Stimulated activated memory B cell treated with anti-CD40 and anti-IgM and Interleukin-4, amounts not matched to agents 10 μg/mL and 1 μg/mL and 100 μg/mL, for 72 hours (primary cell): Measurements from ENCODE around the gene TFF1.
"Not testable (repeated sequence)": the region's sequence is repeated elsewhere in the genome, so short reads cannot be mapped to it uniquely, and the experiment has no call there.

ENCODE experiments used
- ATAC-seq: fragments of 150-1000 bp; cut with Tn5 transposase; 2 replicates; pipeline ENCODE4 v1.10.0; 2021
- H3K27ac Mint-ChIP-seq: one replicate; pipeline ENCODE4 v1.8.0; 2022; ENCODE audit warnings: mild to moderate bottlenecking, mixed read lengths
- H3K27me3 Mint-ChIP-seq: one replicate; pipeline ENCODE4 v1.8.0; 2022; ENCODE audit warnings: mixed read lengths
- H3K36me3 Mint-ChIP-seq: one replicate; pipeline ENCODE4 v1.8.0; 2022; ENCODE audit warnings: mixed read lengths
- H3K4me1 Mint-ChIP-seq: one replicate; pipeline ENCODE4 v1.8.0; 2022; ENCODE audit warnings: mixed read lengths
- H3K4me3 Mint-ChIP-seq: one replicate; pipeline ENCODE4 v1.8.0; 2022; ENCODE audit warnings: mild to moderate bottlenecking, moderate library complexity, mixed read lengths
- H3K9me3 Mint-ChIP-seq: one replicate; pipeline ENCODE4 v1.8.0; 2022; ENCODE audit warnings: mixed read lengths

Gene TFF1

DNA sequence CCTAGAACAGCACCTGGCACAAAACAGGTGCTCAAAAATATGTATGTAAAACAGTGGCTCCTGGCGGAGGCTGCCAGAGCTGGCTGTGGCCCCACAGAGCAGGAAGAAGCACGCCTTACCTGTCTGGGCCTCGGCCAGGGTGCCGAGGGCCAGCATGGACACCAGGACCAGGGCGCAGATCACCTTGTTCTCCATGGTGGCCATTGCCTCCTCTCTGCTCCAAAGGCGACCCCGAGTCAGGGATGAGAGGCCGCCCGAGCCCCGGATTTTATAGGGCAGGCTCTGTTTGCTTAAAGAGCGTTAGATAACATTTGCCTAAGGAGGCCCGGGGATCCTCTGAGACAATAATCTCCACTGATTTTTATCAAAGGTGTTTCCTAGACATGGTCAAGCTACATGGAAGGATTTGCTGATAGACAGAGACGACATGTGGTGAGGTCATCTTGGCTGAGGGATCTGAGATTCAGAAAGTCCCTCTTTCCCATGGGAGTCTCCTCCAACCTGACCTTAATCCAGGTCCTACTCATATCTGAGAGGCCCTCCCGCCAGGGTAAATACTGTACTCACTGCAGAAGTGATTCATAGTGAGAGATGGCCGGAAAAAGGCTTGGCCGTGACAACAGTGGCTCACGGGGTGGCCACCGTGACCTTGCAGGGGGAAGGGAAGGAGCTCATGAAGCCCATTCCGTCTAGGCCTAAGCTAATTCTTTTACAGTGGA, at the start of gene TFF1:
Gene TFF1, minus strand, starts transcription at position 244 of the 719 bp plus-strand sequence. Its CDS starts 40 bp downstream, at position 204.
- peaks cover 9% of the 10 kb centered on the region for H3K4me1 Mint-ChIP-seq
- H3K9me3 Mint-ChIP-seq, result no peaks in the 10 kb centered on the region
- H3K4me3 Mint-ChIP-seq, result no peak within 1 kb of the TSS
- no peaks in the 10 kb centered on the region for H3K36me3 Mint-ChIP-seq
- no peak within 1 kb of the TSS for H3K27ac Mint-ChIP-seq
- peaks cover 66% of the 10 kb centered on the region for H3K27me3 Mint-ChIP-seq
- ATAC-seq, result no peak

DNA sequence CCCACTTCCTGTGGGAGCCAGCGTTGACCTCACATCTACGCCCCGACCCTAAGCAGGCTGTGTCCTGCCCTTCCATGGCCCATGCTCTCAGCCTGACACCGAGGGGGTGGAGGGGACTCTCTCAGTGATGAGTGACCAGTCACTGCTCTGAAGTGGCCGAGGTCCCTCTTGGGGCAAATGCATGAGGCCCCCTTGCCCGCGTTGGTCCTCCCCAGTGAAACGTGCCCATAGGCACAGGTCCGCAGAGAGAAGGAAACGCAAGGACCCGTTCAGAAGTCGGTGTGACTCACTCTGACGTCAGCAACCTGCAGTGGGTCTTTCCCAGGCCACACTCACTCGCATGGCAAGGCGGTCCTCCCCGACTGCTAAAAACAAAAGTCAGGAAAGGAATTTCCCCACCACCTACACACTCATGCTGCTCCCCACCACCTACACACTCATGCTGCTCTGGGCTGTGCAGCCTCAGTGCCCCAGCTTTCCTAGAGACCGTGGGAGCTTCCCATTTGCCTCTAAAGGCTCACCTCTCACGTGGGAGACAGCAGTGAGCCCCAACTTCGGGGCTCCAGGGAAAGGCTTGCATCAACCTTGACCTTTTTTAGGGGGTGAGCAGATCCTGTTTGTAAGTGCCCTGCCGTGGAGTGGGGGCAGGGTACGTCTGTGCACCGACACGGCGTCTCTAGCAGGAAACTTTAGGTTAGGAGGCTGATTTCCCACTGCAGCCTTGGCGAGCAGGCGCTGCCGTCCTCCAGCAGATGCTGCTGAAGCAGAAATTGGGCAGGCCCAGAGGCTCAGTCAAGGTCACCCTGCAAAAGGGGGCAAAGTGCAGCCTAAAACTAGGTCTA, 48.8 kb upstream of the TFF1 start:
- peak overlapping the region; percentile 55 for H3K4me3 Mint-ChIP-seq
- peak overlapping the region; percentile 94 for H3K27ac Mint-ChIP-seq
- H3K4me1 Mint-ChIP-seq, result peaks cover 43% of the 10 kb centered on the region
- no peaks in the 10 kb centered on the region for H3K9me3 Mint-ChIP-seq
- H3K36me3 Mint-ChIP-seq, result no peaks in the 10 kb centered on the region
- no peaks in the 10 kb centered on the region for H3K27me3 Mint-ChIP-seq
- ATAC-seq, result peak; percentile 90

DNA sequence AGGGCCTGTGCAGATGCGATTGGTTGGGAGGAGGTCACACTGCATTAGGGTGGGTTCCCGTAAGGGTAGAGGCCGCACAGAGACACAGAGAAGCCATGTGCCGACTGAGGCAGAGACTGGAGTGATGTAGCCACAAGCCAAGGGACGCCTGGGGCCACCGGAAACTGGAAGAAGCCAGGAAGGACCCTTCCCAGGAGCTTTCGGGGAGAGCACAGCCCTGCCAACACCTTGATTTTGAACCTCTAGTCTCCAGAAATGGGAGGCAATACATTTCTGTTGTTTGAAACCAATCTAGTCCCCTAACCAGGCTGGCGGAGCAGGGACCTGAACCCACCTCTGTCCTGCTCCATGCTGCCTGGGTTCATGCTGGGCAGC, 48.2 kb upstream of the TFF1 start:
- Mint-ChIP-seq H3K27ac (peak overlapping the region; percentile 94), H3K9me3 (no peaks in the 10 kb centered on the region), H3K4me3 (peak overlapping the region; percentile 55), H3K27me3 (no peaks in the 10 kb centered on the region), H3K36me3 (no peaks in the 10 kb centered on the region), H3K4me1 (peaks cover 43% of the 10 kb centered on the region)
- no peak for ATAC-seq

DNA sequence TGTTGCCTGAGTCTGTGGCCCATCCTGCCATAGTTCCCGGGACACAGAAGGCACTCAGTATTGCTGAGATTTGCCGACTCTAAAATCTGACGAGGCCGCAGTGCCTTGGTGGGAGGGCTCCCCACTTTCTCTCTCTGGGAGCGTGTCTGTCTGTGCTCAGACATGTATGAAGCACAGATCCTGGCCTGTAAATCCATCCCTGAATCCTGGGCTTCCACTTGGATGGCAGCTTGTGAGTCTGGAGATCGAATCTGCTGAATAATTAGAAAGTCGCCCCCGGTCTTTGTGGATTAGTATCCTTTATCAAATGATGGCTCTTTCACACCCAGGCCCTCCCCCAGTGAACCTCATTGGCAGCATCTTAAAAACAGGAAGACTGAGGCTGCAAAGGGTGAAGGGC, 47.7 kb upstream of the TFF1 start:
- H3K9me3 Mint-ChIP-seq, result no peaks in the 10 kb centered on the region
- no peaks in the 10 kb centered on the region for H3K27me3 Mint-ChIP-seq
- no peak for ATAC-seq
- H3K4me3 Mint-ChIP-seq, result no peak overlapping the region
- peaks cover 43% of the 10 kb centered on the region for H3K4me1 Mint-ChIP-seq
- H3K36me3 Mint-ChIP-seq, result no peaks in the 10 kb centered on the region
- H3K27ac Mint-ChIP-seq, result peak overlapping the region; percentile 94

DNA sequence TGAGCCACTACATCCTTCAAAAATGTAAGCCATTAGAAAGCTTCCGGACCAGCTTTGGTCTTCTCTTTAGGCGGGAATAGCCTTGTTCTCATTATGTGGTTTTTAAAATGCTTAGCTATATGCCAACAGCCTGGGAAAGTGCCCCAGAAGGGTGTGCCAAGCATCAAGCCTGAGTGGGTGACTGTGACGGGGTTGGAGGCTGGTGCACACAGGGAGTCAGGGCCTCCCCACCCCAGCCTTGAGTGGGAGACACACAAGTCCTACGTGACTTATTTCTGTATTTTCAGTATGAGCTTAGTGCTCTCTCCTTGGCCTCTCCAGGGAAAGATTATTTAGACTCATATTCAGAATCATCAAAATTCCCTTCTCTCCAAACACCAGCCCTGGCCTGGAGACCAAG, 47.2 kb upstream of the TFF1 start:
- ATAC-seq, result no peak
- no peaks in the 10 kb centered on the region for H3K27me3 Mint-ChIP-seq
- peaks cover 43% of the 10 kb centered on the region for H3K4me1 Mint-ChIP-seq
- H3K4me3 Mint-ChIP-seq, result no peak overlapping the region
- peak overlapping the region; percentile 94 for H3K27ac Mint-ChIP-seq
- no peaks in the 10 kb centered on the region for H3K9me3 Mint-ChIP-seq
- H3K36me3 Mint-ChIP-seq, result no peaks in the 10 kb centered on the region

DNA sequence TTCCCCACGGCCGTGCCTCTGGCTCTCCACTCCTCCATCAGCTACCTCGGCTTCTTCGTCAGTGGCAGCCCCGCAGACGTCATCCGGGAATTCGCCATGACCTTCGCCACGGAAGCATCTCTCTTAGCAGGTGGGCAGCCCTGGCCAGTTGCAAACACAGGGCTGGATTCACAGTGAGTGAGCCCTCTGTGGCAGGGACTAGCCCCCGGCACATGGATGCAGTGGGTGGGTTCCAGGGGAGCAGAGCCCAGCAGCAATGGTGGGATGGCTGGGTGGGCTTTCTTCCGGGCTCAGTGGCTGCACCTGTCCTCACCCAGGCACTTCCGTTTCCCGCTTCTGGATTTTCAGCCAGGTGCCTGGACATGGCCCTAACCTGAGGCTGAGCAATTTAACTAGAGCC, 46.8 kb upstream of the TFF1 start:
- peaks cover 43% of the 10 kb centered on the region for H3K4me1 Mint-ChIP-seq
- H3K4me3 Mint-ChIP-seq, result no peak overlapping the region
- no peaks in the 10 kb centered on the region for H3K9me3 Mint-ChIP-seq
- peak overlapping the region; percentile 94 for H3K27ac Mint-ChIP-seq
- ATAC-seq, result no peak
- H3K27me3 Mint-ChIP-seq, result no peaks in the 10 kb centered on the region
- H3K36me3 Mint-ChIP-seq, result no peaks in the 10 kb centered on the region

DNA sequence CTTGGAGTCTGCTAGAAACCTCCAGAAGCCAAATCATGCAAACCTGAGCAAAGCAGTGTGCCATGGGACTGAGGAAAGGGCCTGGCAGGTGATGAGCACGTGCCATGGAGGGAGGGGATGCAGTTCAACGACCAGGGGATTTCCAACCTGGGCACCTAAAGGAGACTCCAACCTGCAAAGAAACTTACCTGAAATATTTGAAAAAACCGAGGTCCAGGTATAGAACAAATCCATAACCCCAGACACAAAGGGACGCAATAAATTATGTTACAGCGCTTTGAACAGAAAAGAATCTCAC, 46.2 kb upstream of the TFF1 start:
- Mint-ChIP-seq H3K9me3 (no peaks in the 10 kb centered on the region), H3K36me3 (no peaks in the 10 kb centered on the region), H3K4me3 (no peak overlapping the region), H3K27ac (no peak overlapping the region), H3K4me1 (peaks cover 43% of the 10 kb centered on the region), H3K27me3 (no peaks in the 10 kb centered on the region)
- no peak for ATAC-seq

DNA sequence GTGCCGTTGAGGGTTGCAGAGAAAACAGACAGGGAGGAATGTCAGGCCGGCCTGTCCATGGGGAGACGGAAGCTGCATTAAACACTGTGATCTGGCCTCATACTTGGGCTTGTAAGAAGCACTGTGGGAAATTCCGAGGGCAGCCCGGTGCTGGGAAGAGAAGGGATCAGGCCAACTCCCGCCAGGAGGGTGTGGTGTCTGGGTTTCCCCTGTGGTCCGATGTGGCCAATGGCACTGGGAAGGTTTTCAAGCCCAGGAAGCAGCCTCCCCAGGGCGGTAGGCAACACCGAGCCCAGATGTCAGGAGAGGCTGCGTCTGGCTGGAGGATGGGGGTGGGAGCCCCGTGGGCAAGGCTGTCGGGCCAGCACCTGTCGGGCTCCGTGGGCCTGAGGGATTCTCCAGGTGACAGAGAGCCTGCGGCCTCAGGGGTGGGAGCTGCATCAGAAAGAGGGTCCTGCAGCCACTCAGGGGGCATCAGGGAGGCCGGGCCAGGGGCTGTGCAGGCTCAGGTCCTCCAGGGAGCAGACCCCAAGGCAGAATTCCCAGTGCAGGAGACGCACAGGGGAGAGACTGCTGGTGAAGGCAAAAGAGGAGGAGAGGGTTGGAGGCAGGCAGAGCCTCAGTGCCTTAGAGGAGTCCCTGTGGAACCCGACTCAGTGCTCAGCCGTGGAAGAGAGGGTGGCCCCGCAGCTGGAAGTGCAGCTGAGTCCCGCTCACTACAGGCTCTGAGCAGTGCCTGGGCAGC, 45.7 kb upstream of the TFF1 start:
- H3K27me3 Mint-ChIP-seq, result no peaks in the 10 kb centered on the region
- no peaks in the 10 kb centered on the region for H3K36me3 Mint-ChIP-seq
- H3K4me1 Mint-ChIP-seq, result peaks cover 40% of the 10 kb centered on the region
- no peaks in the 10 kb centered on the region for H3K9me3 Mint-ChIP-seq
- H3K27ac Mint-ChIP-seq, result no peak overlapping the region
- H3K4me3 Mint-ChIP-seq, result no peak overlapping the region
- ATAC-seq, result no peak

DNA sequence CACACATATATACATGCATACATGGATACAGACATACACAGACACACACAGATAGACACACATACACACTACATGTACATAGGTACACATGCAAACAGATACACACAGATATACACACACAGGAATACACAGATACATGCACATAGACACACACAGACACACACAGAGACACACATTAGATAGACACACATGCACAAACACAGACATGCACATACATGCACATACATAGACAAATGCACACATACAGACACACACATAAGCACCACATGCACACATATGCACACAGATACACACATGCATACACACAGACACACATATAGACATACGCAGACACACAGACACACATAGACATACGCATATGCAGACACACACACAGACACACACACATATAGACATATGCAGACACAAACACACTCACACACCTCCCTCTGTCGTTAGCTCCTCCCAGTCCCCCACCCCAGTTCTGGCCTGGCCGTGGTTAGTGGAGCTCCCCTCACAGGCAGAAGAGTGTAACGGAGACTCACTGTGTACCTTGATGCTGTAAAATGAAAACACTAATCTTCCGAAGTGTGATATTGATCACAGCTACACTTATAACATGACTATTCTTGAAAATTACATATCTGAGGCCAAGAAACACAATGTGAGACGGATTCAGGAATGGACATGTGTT, 45.0 kb upstream of the TFF1 start:
- H3K4me3 Mint-ChIP-seq, result no peak overlapping the region
- peaks cover 37% of the 10 kb centered on the region for H3K4me1 Mint-ChIP-seq
- ATAC-seq, result no peak
- no peaks in the 10 kb centered on the region for H3K27me3 Mint-ChIP-seq
- H3K27ac Mint-ChIP-seq, result no peak overlapping the region
- no peaks in the 10 kb centered on the region for H3K9me3 Mint-ChIP-seq
- no peaks in the 10 kb centered on the region for H3K36me3 Mint-ChIP-seq

DNA sequence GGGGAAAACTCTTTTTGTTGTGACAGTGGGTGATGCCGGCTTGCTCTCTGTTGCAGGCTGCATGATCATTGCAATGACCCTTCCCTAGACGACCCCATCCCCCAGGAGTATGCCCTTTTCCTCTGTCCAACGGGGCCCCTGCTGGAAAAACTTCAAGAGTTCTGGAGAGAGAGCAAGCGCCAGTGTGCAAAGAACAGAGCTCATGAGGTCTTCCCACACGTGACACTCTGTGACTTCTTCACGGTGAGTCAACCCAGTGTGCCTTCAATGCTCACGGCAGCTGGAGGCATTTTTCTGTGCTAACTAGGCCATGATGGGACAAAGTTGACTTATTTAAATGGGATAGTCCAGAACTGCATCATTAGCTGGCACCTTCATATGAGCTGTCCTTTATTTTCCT, 43.0 kb upstream of the TFF1 start:
- no peak overlapping the region for H3K27ac Mint-ChIP-seq
- no peak overlapping the region for H3K4me3 Mint-ChIP-seq
- H3K27me3 Mint-ChIP-seq, result peaks cover 9% of the 10 kb centered on the region
- no peak for ATAC-seq
- no peaks in the 10 kb centered on the region for H3K36me3 Mint-ChIP-seq
- no peaks in the 10 kb centered on the region for H3K9me3 Mint-ChIP-seq
- peaks cover 19% of the 10 kb centered on the region for H3K4me1 Mint-ChIP-seq

DNA sequence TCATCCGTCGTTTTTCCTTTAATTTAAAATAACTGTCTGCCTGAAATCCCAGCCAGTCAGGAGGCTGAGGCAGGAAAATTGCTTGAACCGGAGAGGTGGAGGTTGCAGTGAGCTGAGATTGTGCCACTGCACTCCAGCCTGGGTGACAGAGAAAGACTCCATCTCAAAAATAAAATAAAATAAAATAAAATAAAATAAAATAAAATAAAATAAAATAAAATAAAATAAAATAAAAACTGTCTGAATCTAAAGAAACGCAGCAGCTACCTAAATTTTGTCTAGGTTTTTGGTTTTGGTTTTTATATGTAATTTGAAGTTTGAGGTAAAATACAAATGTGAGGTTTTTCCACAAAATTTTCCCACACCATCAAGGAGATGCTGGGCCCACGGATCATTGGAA, 42.4 kb upstream of the TFF1 start:
- not testable (repeated sequence) for H3K9me3 Mint-ChIP-seq, H3K36me3 Mint-ChIP-seq, H3K27me3 Mint-ChIP-seq, ATAC-seq, H3K27ac Mint-ChIP-seq, H3K4me3 Mint-ChIP-seq
- peaks cover 13% of the 10 kb centered on the region for H3K4me1 Mint-ChIP-seq

DNA sequence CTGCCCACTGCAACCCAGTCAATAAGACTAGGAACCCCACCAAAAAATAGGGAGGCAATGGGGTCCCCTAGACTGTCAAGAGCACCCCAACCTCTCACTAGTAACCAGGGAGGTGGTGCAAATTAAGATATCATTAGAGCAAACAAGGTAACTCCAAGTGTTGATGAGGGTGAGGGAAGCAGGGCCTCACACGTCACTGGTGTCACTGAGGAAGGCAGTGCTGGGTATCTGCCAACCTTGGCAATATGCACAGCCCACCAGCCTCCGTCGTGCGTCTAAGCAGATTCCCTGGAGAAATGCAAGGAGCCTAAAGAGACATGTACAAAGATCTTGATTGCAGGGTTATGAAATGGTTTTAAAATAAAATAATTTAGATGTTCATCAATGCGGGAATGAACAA, 41.1 kb upstream of the TFF1 start:
- H3K9me3 Mint-ChIP-seq, result no peaks in the 10 kb centered on the region
- H3K27ac Mint-ChIP-seq, result no peak overlapping the region
- no peak overlapping the region for H3K4me3 Mint-ChIP-seq
- no peaks in the 10 kb centered on the region for H3K36me3 Mint-ChIP-seq
- H3K4me1 Mint-ChIP-seq, result peaks cover 6% of the 10 kb centered on the region
- H3K27me3 Mint-ChIP-seq, result peaks cover 9% of the 10 kb centered on the region
- ATAC-seq, result no peak

DNA sequence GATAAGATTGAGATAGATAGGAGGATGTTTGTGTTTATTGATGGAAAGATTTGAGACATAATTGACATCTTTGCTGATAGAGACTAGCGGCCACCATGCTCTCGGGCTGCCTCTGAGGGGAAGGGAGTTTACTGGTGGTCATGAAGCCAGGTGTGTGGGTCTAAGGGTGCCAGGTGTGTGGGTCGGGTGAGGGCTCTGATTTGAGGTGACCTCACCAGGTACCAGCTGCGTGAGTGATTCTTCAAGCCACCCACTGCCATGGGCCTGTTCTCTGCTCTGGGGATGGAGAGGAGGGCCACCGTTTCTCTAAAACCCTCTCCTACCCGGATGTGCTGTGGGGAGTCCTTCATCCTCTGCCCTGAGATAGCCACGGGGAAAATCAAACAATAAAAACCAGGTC, 40.5 kb upstream of the TFF1 start:
- Mint-ChIP-seq H3K4me1 (peaks cover 7% of the 10 kb centered on the region), H3K27me3 (peaks cover 9% of the 10 kb centered on the region), H3K9me3 (peaks cover 4% of the 10 kb centered on the region), H3K4me3 (no peak overlapping the region), H3K27ac (no peak overlapping the region), H3K36me3 (no peaks in the 10 kb centered on the region)
- ATAC-seq, result no peak

DNA sequence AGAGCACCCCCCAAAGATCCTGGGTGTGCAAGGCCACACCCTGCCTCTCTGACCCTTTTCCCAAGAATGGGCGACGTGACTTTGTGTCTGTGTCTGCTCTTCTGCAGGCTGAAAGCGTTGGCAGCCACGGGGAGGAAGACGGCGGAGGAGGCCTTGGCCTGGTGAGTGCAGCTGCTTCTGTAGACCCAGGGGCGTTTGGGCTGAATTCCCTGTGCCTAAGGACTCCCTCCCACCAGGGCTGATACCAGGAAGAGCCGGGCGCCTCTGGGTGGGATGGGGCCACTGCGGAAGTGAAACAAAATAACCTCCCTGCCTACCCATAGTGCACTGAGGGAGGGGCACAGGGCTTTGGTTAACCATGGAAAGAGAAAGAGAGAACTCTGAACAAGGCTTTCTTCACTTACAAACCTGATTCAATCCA, 39.9 kb upstream of the TFF1 start:
- peaks cover 9% of the 10 kb centered on the region for H3K27me3 Mint-ChIP-seq
- H3K27ac Mint-ChIP-seq, result no peak overlapping the region
- H3K9me3 Mint-ChIP-seq, result peaks cover 9% of the 10 kb centered on the region
- H3K4me1 Mint-ChIP-seq, result peaks cover 12% of the 10 kb centered on the region
- H3K4me3 Mint-ChIP-seq, result no peak overlapping the region
- no peaks in the 10 kb centered on the region for H3K36me3 Mint-ChIP-seq
- ATAC-seq, result no peak
